Measurements from ENCODE around the gene AHRR. TPM values are rescaled to one million over a fixed set of nuclear protein-coding genes. Genes with fewer than 3 reads are reported as not detected.
A peak's percentile ranks its signal among the peaks of the same experiment; 100 is the strongest.

AHRR gene
- total and polyA plus RNA-seq, 7 experiments from 2014 or later, result 0.56 to 23.5 (median 1.2) TPM; not detected in 1

GRCh38 chr5:446066-446882 is 124.8 kb downstream of the AHRR start:
- Histone ChIP-seq H3K27me3 (ENCODE audit: control insufficient read depth in 2 of 2, insufficient read depth in 2 of 2, low read length in 2 of 2) (no peaks in the 10 kb centered on the region), H3K36me3 (ENCODE audit: control insufficient read depth in 2 of 3, insufficient read depth in 3 of 3, low read length in 3 of 3) (peaks cover 5 to 53% (median 19%) of the 10 kb centered on the region in 3 experiments), H3K9me3 (ENCODE audit: control insufficient read depth in 2 of 3, low read length in 3 of 3) (no peaks in the 10 kb centered on the region), H3K27ac (ENCODE audit: low read depth, low read length) (no peak overlapping the region), H3K4me3 (ENCODE audit: low read length) (no peak overlapping the region), H3K4me1 (ENCODE audit: control insufficient read depth in 2 of 2, insufficient read depth in 2 of 2, low read length in 2 of 2) (peaks cover 12 to 18% of the 10 kb centered on the region in 2 donors)
- peaks cover 37 to 69% (median 53%) of the 10 kb centered on the region in 7 donors for H3K4me1 Mint-ChIP-seq
- intact Hi-C loops (cut with micrococcal nuclease), result loop anchor here (1.0 to 2.0 kb wide), 4 partner anchors 27 to 457 kb away; partner anchors contain the start of gene CEP72 (in 1 of the 2)
- H3K4me3 Mint-ChIP-seq, result peak overlapping the region in 6 of 10 donors; percentile 6 to 81 (median 15)
- peaks cover 26 to 53% (median 41%) of the 10 kb centered on the region in 5 donors for H3K36me3 Mint-ChIP-seq
- H3K9me3 Mint-ChIP-seq, result peaks cover 0 to 10% (median under 1%) of the 10 kb centered on the region in 11 donors
- peak overlapping the region in 6 of 9 donors; percentile 33 to 85 (median 78) for H3K27ac Mint-ChIP-seq
- CTCF ChIA-PET, result interaction anchor here (0.8 to 2.4 kb wide), 5 partner anchors 8 to 28 kb away, joined by 4 to 10 read pairs (median 5); no protein-coding TSS in a partner anchor
- H3K27me3 Mint-ChIP-seq, result no peaks in the 10 kb centered on the region
- ATAC-seq, result no peak
- peak in 1 of 9 donors; percentile 16 for DNase-seq
- POLR2A ChIA-PET, result interaction anchor here (1.2 to 2.5 kb wide), 3 partner anchors 12 to 228 kb away, joined by 4 to 9 read pairs (median 4); partner anchors contain the start of genes CCDC127 and SDHA

- peaks cover 0 to 6% (median 0%) of the 10 kb centered on the region in 3 experiments for H3K9me3 ChIP-seq (ENCODE audit: control insufficient read depth in 2 of 3, low read length in 3 of 3)
- ChIA-PET CTCF (interaction anchor here (0.8 to 2.4 kb wide), 3 partner anchors 12 to 27 kb away, joined by 4 to 10 read pairs (median 7); no protein-coding TSS in a partner anchor), POLR2A (interaction anchor here (1.2 to 1.3 kb wide), 2 partner anchors 11 to 229 kb away, joined by 4 read pairs; partner anchors contain the start of genes CCDC127 and SDHA)
- H3K4me1 ChIP-seq (ENCODE audit: control insufficient read depth in 2 of 2, insufficient read depth in 2 of 2, low read length in 2 of 2), result peaks cover 12 to 17% of the 10 kb centered on the region in 2 donors
- peak; percentile 48 for ATAC-seq
- no peak overlapping the region for H3K4me3 ChIP-seq (ENCODE audit: low read length)
- peak overlapping the region in 7 of 9 donors; percentile 59 to 85 (median 76) for H3K27ac Mint-ChIP-seq
- H3K27me3 ChIP-seq (ENCODE audit: control insufficient read depth in 2 of 2, insufficient read depth in 2 of 2, low read length in 2 of 2), result no peaks in the 10 kb centered on the region
- intact Hi-C loops (cut with micrococcal nuclease), result loop anchor here (1.0 to 2.0 kb wide), 4 partner anchors 26 to 456 kb away; partner anchors contain the start of gene CEP72 (in 1 of the 2)
- peaks cover under 1 to 15% (median 7%) of the 10 kb centered on the region in 11 donors for H3K9me3 Mint-ChIP-seq
- peaks cover 11 to 59% (median 23%) of the 10 kb centered on the region in 3 experiments for H3K36me3 ChIP-seq (ENCODE audit: control insufficient read depth in 2 of 3, insufficient read depth in 3 of 3, low read length in 3 of 3)
- no peak overlapping the region for H3K27ac ChIP-seq (ENCODE audit: low read depth, low read length)
- peaks cover 33 to 66% (median 51%) of the 10 kb centered on the region in 7 donors for H3K4me1 Mint-ChIP-seq
- H3K27me3 Mint-ChIP-seq, result no peaks in the 10 kb centered on the region
- peaks cover 32 to 59% (median 47%) of the 10 kb centered on the region in 5 donors for H3K36me3 Mint-ChIP-seq
- peak overlapping the region in 3 of 10 donors; percentile 10 to 81 (median 35) for H3K4me3 Mint-ChIP-seq
- DNase-seq, result peak in 6 of 9 donors; percentile 21 to 50 (median 44)
Observed at GRCh38 chr5:446883-447263, 125.4 kb downstream of the AHRR start.

- H3K4me3 ChIP-seq (ENCODE audit: low read length), result no peak overlapping the region
- peaks cover 4 to 22% (median 12%) of the 10 kb centered on the region in 11 donors for H3K9me3 Mint-ChIP-seq
- intact Hi-C loops (cut with micrococcal nuclease), result loop anchor here (2.0 kb wide), 3 partner anchors 25 to 455 kb away; no protein-coding TSS in a partner anchor
- no peaks in the 10 kb centered on the region for H3K27me3 Mint-ChIP-seq
- H3K4me1 Mint-ChIP-seq, result peaks cover 32 to 64% (median 50%) of the 10 kb centered on the region in 7 donors
- no peak overlapping the region for H3K4me3 Mint-ChIP-seq
- ChIA-PET POLR2A (interaction anchor here (1.4 kb wide), 1 partner anchor 25 kb away, joined by 5 read pairs; no protein-coding TSS in a partner anchor), CTCF (interaction anchor here (0.8 to 1.1 kb wide), 4 partner anchors 11 to 91 kb away, joined by 3 to 10 read pairs (median 4); no protein-coding TSS in a partner anchor)
- peaks cover 0 to 12% (median 0%) of the 10 kb centered on the region in 3 experiments for H3K9me3 ChIP-seq (ENCODE audit: control insufficient read depth in 2 of 3, low read length in 3 of 3)
- peaks cover 38 to 66% (median 53%) of the 10 kb centered on the region in 5 donors for H3K36me3 Mint-ChIP-seq
- ATAC-seq (no peak), DNase-seq (no peak)
- no peak overlapping the region for H3K27ac Mint-ChIP-seq
- H3K4me1 ChIP-seq (ENCODE audit: control insufficient read depth in 2 of 2, insufficient read depth in 2 of 2, low read length in 2 of 2), result peaks cover 11 to 12% of the 10 kb centered on the region in 2 donors
- no peaks in the 10 kb centered on the region for H3K27me3 ChIP-seq (ENCODE audit: control insufficient read depth in 2 of 2, insufficient read depth in 2 of 2, low read length in 2 of 2)
- H3K27ac ChIP-seq (ENCODE audit: low read depth, low read length), result no peak overlapping the region
- peaks cover 15 to 65% (median 23%) of the 10 kb centered on the region in 3 experiments for H3K36me3 ChIP-seq (ENCODE audit: control insufficient read depth in 2 of 3, insufficient read depth in 3 of 3, low read length in 3 of 3)
Observed at GRCh38 chr5:447501-447900, 126.0 kb downstream of the AHRR start.

- H3K9me3 Mint-ChIP-seq, result peaks cover 4 to 27% (median 15%) of the 10 kb centered on the region in 11 donors
- H3K27me3 Mint-ChIP-seq, result no peaks in the 10 kb centered on the region
- peak; percentile 86 for ATAC-seq
- Histone ChIP-seq H3K27me3 (ENCODE audit: control insufficient read depth in 2 of 2, insufficient read depth in 2 of 2, low read length in 2 of 2) (no peaks in the 10 kb centered on the region), H3K36me3 (ENCODE audit: control insufficient read depth in 2 of 3, insufficient read depth in 3 of 3, low read length in 3 of 3) (peaks cover 15 to 68% (median 23%) of the 10 kb centered on the region in 3 experiments), H3K4me1 (ENCODE audit: control insufficient read depth in 2 of 2, insufficient read depth in 2 of 2, low read length in 2 of 2) (peaks cover 12 to 18% of the 10 kb centered on the region in 2 donors), H3K27ac (ENCODE audit: low read depth, low read length) (no peak overlapping the region), H3K4me3 (ENCODE audit: low read length) (no peak overlapping the region), H3K9me3 (ENCODE audit: control insufficient read depth in 2 of 3, low read length in 3 of 3) (peaks cover 0 to 13% (median 0%) of the 10 kb centered on the region in 3 experiments)
- H3K4me3 Mint-ChIP-seq, result peak overlapping the region in 1 of 10 donors; percentile 4
- ChIA-PET CTCF (interaction anchor here (0.8 kb wide), 2 partner anchors 68 to 90 kb away, joined by 3 read pairs; no protein-coding TSS in a partner anchor), POLR2A (interaction anchor here (1.4 kb wide), 1 partner anchor 24 kb away, joined by 5 read pairs; no protein-coding TSS in a partner anchor)
- peak overlapping the region in 2 of 9 donors; percentile 21 to 49 for H3K27ac Mint-ChIP-seq
- H3K4me1 Mint-ChIP-seq, result peaks cover 37 to 69% (median 55%) of the 10 kb centered on the region in 7 donors
- DNase-seq, result peak in 1 of 9 donors; percentile 17
- intact Hi-C loops (cut with micrococcal nuclease), result no loop called here
- peaks cover 44 to 73% (median 60%) of the 10 kb centered on the region in 5 donors for H3K36me3 Mint-ChIP-seq
Observed at GRCh38 chr5:448061-448765, 126.7 kb downstream of the AHRR start.

- peaks cover 48 to 78% (median 65%) of the 10 kb centered on the region in 5 donors for H3K36me3 Mint-ChIP-seq
- no peak overlapping the region for H3K4me3 ChIP-seq (ENCODE audit: low read length)
- POLR2A ChIA-PET, result interaction anchor here (1.4 kb wide), 1 partner anchor 24 kb away, joined by 5 read pairs; no protein-coding TSS in a partner anchor
- peaks cover 15 to 74% (median 23%) of the 10 kb centered on the region in 3 experiments for H3K36me3 ChIP-seq (ENCODE audit: control insufficient read depth in 2 of 3, insufficient read depth in 3 of 3, low read length in 3 of 3)
- intact Hi-C loops (cut with micrococcal nuclease), result no loop called here
- H3K4me1 ChIP-seq (ENCODE audit: control insufficient read depth in 2 of 2, insufficient read depth in 2 of 2, low read length in 2 of 2), result peaks cover 9 to 18% of the 10 kb centered on the region in 2 donors
- CTCF ChIA-PET, result no interaction called here
- H3K9me3 Mint-ChIP-seq, result peaks cover 4 to 27% (median 15%) of the 10 kb centered on the region in 11 donors
- no peak overlapping the region for H3K4me3 Mint-ChIP-seq
- peaks cover 39 to 72% (median 58%) of the 10 kb centered on the region in 7 donors for H3K4me1 Mint-ChIP-seq
- H3K27ac Mint-ChIP-seq, result peak overlapping the region in 2 of 9 donors; percentile 21 to 49
- H3K27me3 ChIP-seq (ENCODE audit: control insufficient read depth in 2 of 2, insufficient read depth in 2 of 2, low read length in 2 of 2), result no peaks in the 10 kb centered on the region
- H3K27ac ChIP-seq (ENCODE audit: low read depth, low read length), result no peak overlapping the region
- H3K27me3 Mint-ChIP-seq, result no peaks in the 10 kb centered on the region
- peaks cover 0 to 13% (median 0%) of the 10 kb centered on the region in 3 experiments for H3K9me3 ChIP-seq (ENCODE audit: control insufficient read depth in 2 of 3, low read length in 3 of 3)
- ATAC-seq, result no peak
- DNase-seq, result no peak
Observed at GRCh38 chr5:448766-449090, 127.2 kb downstream of the AHRR start.
